Left ventricle myocardium inferior (tissue), 1 donor: ENCODE measurements around the gene CIDEB. TPM values are rescaled to one million over a fixed set of nuclear protein-coding genes. Genes with fewer than 3 reads are reported as not detected.

Source experiments
- DNase-seq: peaks from one replicate; pipeline ENCODE4 v3.0.0-alpha.2; 2020
- H3K27ac ChIP-seq: fragments of 200-600 bp; replicated peaks from 2 replicates; pipeline ENCODE4 v1.8.0; 2021
- H3K27me3 ChIP-seq: fragments of 200-600 bp; 2 replicates; pipeline ENCODE4 v1.8.0; 2021; ENCODE audit warnings: low read depth
- H3K36me3 ChIP-seq: fragments of 200-600 bp; 2 replicates; pipeline ENCODE4 v1.8.0; 2021
- H3K4me1 ChIP-seq: fragments of 200-600 bp; 2 replicates; pipeline ENCODE4 v1.8.0; 2021
- H3K4me3 ChIP-seq: fragments of 200-600 bp; 2 replicates; pipeline ENCODE4 v1.8.0; 2021; ENCODE audit warnings: mild to moderate bottlenecking, moderate library complexity
- H3K9me3 ChIP-seq: fragments of 200-600 bp; replicated peaks from 2 replicates; pipeline ENCODE4 v1.8.0; 2021
- intact Hi-C: fragments of 100-400 bp; cut with micrococcal nuclease; formaldehyde crosslinking; loops from one replicate; pipeline ENCODE4 v1.11.0; 2022
- total RNA-seq: library from RNA; stranded (reverse); fragmentation: NEBNext Ultra II Directional; extraction: Animal tissue kit (Norgen Biotek cat#: 25700); gene quantifications from one replicate; pipeline ENCODE4 v1.2.1, GENCODE V29; 2021
- TF ChIP-seq, protein P1 (sequence below): fragments of 200-600 bp; IDR thresholded peaks from 2 replicates; pipeline ENCODE4 v1.8.0; 2021; ENCODE audit warnings: antibody characterized with exemption, mild to moderate bottlenecking, borderline replicate concordance
- donor health status: DM: no; HTN: yes; CAD: no; lungs with severe emphysema.

The CIDEB gene
- total RNA-seq, 1 donor from 2014 or later, result 3.1 TPM

- Histone ChIP-seq H3K27me3 (no peaks in the 10 kb centered on the region), H3K27ac (no peak overlapping the region), H3K4me1 (peaks cover 32% of the 10 kb centered on the region), H3K4me3 (no peak overlapping the region), H3K36me3 (peaks cover 48% of the 10 kb centered on the region), H3K9me3 (no peaks in the 10 kb centered on the region)
- TF ChIP-seq, protein P1, sequence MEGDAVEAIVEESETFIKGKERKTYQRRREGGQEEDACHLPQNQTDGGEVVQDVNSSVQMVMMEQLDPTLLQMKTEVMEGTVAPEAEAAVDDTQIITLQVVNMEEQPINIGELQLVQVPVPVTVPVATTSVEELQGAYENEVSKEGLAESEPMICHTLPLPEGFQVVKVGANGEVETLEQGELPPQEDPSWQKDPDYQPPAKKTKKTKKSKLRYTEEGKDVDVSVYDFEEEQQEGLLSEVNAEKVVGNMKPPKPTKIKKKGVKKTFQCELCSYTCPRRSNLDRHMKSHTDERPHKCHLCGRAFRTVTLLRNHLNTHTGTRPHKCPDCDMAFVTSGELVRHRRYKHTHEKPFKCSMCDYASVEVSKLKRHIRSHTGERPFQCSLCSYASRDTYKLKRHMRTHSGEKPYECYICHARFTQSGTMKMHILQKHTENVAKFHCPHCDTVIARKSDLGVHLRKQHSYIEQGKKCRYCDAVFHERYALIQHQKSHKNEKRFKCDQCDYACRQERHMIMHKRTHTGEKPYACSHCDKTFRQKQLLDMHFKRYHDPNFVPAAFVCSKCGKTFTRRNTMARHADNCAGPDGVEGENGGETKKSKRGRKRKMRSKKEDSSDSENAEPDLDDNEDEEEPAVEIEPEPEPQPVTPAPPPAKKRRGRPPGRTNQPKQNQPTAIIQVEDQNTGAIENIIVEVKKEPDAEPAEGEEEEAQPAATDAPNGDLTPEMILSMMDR, result no peak
- intact Hi-C loops, result no loop called here
- DNase-seq, result no peak
Measured at GRCh38 chr14:24269368-24269767, 38.4 kb downstream of the CIDEB start.

DNA sequence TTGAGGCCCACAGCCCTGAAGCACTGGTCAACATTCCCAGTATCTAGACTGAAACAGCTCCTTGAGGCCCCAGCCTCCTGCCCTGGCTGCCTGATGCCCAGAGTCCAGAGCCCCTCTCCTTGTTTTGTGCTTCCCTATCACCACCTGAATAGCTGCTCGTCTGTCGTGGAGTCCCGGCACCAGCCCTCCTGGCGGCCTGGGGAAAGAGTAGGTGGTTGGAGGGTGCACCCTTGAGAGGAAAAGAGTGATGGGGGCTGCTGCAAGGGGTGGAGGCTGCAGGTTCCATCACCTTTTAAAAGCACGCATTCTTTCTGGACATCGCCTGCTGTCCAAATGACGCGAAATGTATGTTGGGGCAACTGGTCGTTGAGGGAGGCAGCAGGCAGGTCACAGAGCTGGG is 39.6 kb downstream of the CIDEB start:
- peaks cover 48% of the 10 kb centered on the region for H3K36me3 ChIP-seq
- DNase-seq, result no peak
- H3K27ac ChIP-seq, result no peak overlapping the region
- no peaks in the 10 kb centered on the region for H3K9me3 ChIP-seq
- H3K27me3 ChIP-seq, result no peaks in the 10 kb centered on the region
- intact Hi-C loops, result no loop called here
- H3K4me1 ChIP-seq, result peaks cover 22% of the 10 kb centered on the region
- H3K4me3 ChIP-seq, result no peak overlapping the region
- TF ChIP-seq, protein P1, result no peak

DNA sequence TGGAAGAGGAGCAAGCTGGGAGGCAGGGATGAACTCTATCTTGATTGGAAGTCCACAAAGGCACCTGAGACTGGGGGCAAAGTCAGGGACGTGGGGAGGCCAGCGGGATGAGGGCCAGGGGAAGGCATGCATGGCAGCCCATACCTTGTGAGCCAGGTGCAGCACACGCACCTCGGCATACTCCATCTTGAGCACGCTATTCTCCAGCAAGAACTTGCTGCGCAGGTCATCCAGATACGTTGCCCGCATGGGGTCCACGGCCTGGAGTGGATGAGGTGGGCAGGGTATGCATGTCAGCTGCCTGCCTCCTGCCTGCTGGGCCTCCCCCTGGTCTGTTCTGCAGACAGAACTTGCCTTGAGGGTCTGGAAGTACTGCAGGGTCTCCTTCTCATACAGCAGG is 40.3 kb downstream of the CIDEB start:
- peaks cover 18% of the 10 kb centered on the region for H3K4me1 ChIP-seq
- no peak overlapping the region for H3K27ac ChIP-seq
- peaks cover 48% of the 10 kb centered on the region for H3K36me3 ChIP-seq
- intact Hi-C loops, result no loop called here
- no peak for DNase-seq
- no peak overlapping the region for H3K4me3 ChIP-seq
- no peaks in the 10 kb centered on the region for H3K9me3 ChIP-seq
- TF ChIP-seq, protein P1, result no peak
- H3K27me3 ChIP-seq, result no peaks in the 10 kb centered on the region

DNA sequence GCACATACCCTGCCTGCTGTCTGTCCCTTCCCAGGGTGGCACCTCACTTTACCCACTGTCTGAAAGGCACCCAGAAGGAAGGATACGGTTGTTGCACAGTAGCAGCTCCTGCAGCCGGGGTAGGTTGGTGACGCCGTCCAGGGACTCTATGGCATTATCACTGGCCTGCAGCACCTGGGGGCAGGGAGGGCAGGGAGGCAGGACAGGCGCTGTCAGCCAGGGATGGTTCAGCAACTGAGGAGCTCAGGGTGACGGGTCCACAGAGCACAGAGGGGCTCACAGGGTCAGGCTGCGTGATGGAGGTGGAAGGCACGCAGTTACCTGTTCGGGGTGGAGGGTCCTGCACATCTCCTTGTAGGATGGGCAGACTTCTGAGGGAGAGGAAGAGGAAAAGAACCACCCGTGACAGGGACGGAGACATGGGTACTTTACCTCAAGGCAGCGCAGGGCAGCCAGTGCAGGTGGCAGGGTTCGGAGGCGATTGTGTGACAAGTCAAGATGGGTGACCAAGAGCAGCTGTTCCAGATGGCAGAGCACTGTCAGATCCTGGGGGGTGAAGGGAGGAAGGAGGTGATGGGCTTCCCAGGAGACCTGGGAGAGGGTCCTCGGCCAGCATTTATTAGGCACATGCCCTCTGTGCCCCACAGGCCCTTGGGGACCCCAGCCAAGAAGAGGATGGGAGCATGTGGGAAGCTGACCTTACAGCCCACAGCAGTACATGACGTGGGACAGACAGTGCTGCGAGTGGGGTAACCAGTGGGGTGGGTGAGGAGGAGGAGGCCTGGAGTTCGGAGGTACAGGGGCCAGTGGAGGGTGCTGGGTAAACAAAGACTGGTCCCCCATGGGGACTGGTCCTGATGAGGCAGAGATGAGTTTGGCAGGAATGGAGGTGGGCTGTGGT is 41.2 kb downstream of the CIDEB start:
- Histone ChIP-seq H3K9me3 (no peaks in the 10 kb centered on the region), H3K27me3 (no peaks in the 10 kb centered on the region), H3K4me3 (no peak overlapping the region), H3K36me3 (peaks cover 48% of the 10 kb centered on the region), H3K4me1 (peaks cover 9% of the 10 kb centered on the region), H3K27ac (no peak overlapping the region)
- DNase-seq, result no peak
- TF ChIP-seq, protein P1, result no peak
- intact Hi-C loops, result no loop called here

DNA sequence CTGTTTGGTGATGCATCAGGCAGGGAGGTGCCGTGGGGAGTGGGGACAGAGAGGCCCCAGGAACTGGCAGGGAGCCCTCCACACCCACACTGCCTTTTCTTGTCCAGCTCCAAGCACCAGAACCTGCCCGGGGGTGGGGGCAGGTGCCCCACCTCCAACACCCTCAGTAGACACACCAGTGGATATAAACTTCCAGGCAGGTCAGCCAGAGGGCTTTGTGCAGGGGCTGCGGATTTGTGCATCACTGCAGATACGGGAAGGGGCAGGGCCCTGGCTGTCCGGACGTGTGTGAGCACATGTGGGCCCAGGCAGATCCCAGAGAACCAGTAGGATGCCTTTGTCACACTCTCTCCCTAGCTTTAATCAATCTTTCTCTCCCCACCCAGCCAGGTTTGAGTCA is 43.5 kb downstream of the CIDEB start:
- no peak overlapping the region for H3K27ac ChIP-seq

More for the DNA sequence above, 43.5 kb downstream of the CIDEB start:
- Histone ChIP-seq H3K4me1 (no peaks in the 10 kb centered on the region), H3K9me3 (no peaks in the 10 kb centered on the region), H3K4me3 (no peak overlapping the region), H3K27me3 (no peaks in the 10 kb centered on the region), H3K36me3 (peaks cover 40% of the 10 kb centered on the region)
- DNase-seq, result no peak
- TF ChIP-seq, protein P1, result no peak
- intact Hi-C loops, result no loop called here
